MG63 (cell line): Measurements from ENCODE around the gene ANKRD45. TPM values are rescaled to one million over a fixed set of nuclear protein-coding genes. Genes with fewer than 3 reads are reported as not detected.
"Not testable (repeated sequence)": the region's sequence is repeated elsewhere in the genome, so short reads cannot be mapped to it uniquely, and the experiment has no call there.

Experiments used
- DNase-seq: peaks from one replicate; pipeline ENCODE4 v3.0.0-alpha.2; 2020
- H3K27me3 ChIP-seq: fragments of 250-450 bp; sonication (Bioruptor Pico); 2 replicates; pipeline ENCODE4 v1.5.1; 2020; ENCODE audit warnings: mild to moderate bottlenecking, moderate library complexity
- H3K36me3 ChIP-seq: fragments of 250-450 bp; sonication (Bioruptor Pico); 2 replicates; pipeline ENCODE4 v1.5.1; 2020; ENCODE audit warnings: mild to moderate bottlenecking, moderate library complexity
- H3K4me3 ChIP-seq: fragments of 250-450 bp; sonication (Bioruptor Pico); 2 replicates; pipeline ENCODE4 v1.5.1; 2020; ENCODE audit warnings: mild to moderate bottlenecking, moderate library complexity
- H3K9me3 ChIP-seq: fragments of 250-450 bp; sonication (Bioruptor Pico); 2 replicates; pipeline ENCODE4 v1.5.1; 2020; ENCODE audit warnings: mild to moderate bottlenecking, moderate library complexity
- total RNA-seq: library from RNA; depleted of rRNA; stranded (reverse); fragments of >200 nt; shearing (Covaris generic); gene quantifications from 2 replicates; pipeline ENCODE4 v1.2.3, GENCODE V29; 2014; ENCODE audit warnings: low replicate concordance

The ANKRD45 gene
- total RNA-seq, 1 experiment from 2014 or later = not detected

DNA sequence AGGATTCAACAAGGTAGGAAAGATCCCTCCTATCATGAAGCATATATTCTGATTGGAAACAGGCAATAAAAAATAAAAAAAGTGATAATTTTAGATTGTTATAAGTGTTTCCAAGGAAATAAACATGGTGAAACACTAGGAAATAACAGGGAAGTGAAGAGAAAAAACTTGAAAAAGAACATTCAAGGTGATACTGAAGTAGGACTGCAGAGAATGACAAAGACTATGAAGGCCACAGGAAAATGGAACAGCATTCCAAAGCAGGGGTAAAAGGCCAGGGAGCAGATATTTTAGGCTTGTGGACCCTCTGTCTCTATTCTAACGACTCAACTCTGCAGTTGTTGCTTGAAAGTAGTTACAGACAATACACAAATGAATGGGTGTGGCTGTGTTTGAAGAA lies 7.9 kb downstream of the ANKRD45 start:
- Histone ChIP-seq H3K4me3 (no peak overlapping the region), H3K36me3 (no peaks in the 10 kb centered on the region), H3K9me3 (no peaks in the 10 kb centered on the region), H3K27me3 (no peaks in the 10 kb centered on the region)
- no peak for DNase-seq

DNA sequence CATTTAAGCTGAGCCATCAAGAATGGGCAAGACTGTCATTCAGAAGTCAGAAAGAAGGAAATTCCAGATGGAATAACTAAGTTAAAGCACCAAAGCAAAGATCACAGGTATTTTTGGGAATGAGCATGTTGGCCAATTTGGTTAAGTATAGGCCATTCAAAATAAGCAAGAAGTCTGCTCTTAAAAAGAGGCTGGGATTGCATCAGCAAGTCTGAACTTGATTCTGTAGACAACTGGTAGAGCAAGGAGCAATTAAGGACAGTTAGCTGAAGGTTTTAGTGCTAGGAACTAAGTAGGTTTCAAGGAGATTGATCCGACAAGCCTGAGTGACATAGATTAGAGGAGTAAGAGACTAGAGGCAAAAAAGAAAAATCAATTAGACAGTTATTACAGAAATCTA lies 8.4 kb downstream of the ANKRD45 start:
- H3K36me3 ChIP-seq = no peaks in the 10 kb centered on the region
- DNase-seq = no peak
- H3K27me3 ChIP-seq = no peaks in the 10 kb centered on the region
- no peaks in the 10 kb centered on the region for H3K9me3 ChIP-seq
- H3K4me3 ChIP-seq = no peak overlapping the region

GRCh38 chr1:173660306-173660705 lies 9.3 kb downstream of the ANKRD45 start:
- no peaks in the 10 kb centered on the region for H3K9me3 ChIP-seq
- no peaks in the 10 kb centered on the region for H3K36me3 ChIP-seq
- H3K27me3 ChIP-seq = no peaks in the 10 kb centered on the region
- no peak overlapping the region for H3K4me3 ChIP-seq
- DNase-seq = no peak

- Histone ChIP-seq H3K36me3 (no peaks in the 10 kb centered on the region), H3K9me3 (no peaks in the 10 kb centered on the region), H3K27me3 (no peaks in the 10 kb centered on the region), H3K4me3 (no peak overlapping the region)
- DNase-seq = no peak
Measured at GRCh38 chr1:173648880-173649605, 20.6 kb downstream of the ANKRD45 start.

DNA sequence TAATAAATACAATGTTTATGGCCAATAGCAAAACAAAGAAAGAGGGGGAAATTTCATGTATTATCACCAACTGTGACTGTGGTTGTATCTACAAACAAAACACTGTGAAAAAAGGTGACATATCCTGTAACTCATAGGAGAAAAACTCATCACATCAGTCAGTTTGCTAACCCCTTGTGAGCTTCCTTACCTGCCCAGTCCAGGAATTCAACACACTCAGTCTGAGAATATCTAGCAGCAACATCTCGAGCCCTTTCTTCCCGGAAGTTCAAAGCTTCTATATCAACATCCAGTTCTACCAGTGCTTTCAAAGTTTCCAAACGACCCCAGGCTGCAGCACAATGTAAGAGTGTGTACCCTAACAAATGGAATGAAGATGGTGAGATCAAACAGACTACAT lies 23.0 kb downstream of the ANKRD45 start:
- no peak overlapping the region for H3K4me3 ChIP-seq
- no peaks in the 10 kb centered on the region for H3K9me3 ChIP-seq
- H3K36me3 ChIP-seq = no peaks in the 10 kb centered on the region
- no peak for DNase-seq
- H3K27me3 ChIP-seq = no peaks in the 10 kb centered on the region

- H3K36me3 ChIP-seq, DNase-seq, H3K9me3 ChIP-seq, H3K4me3 ChIP-seq, H3K27me3 ChIP-seq: not testable (repeated sequence)
Measured at GRCh38 chr1:173642450-173643139, 27.1 kb downstream of the ANKRD45 start.

DNA sequence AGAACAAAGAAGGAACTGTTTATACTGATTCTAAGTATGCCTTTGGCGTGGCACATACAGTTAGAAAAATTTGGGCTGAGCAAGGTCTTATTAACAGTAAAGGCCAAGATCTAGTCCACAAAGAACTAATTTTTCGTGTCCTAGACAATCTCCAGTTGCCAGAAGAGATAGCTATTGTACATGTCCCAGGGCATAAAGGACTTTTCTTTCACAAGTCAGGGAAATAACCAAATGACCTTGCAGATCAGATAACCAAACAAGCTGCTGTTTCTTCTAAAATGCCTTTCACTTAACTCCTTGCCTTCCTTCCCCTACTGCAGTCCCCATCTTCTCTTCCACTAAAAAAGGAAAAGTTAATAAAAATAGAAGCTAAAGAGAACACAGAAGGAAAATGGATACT lies 30.5 kb downstream of the ANKRD45 start:
- Histone ChIP-seq H3K36me3 (no peaks in the 10 kb centered on the region), H3K9me3 (no peaks in the 10 kb centered on the region; the same call in 1 of the 2 replicates), H3K4me3 (no peak overlapping the region), H3K27me3 (no peaks in the 10 kb centered on the region)
- no peak for DNase-seq

DNA sequence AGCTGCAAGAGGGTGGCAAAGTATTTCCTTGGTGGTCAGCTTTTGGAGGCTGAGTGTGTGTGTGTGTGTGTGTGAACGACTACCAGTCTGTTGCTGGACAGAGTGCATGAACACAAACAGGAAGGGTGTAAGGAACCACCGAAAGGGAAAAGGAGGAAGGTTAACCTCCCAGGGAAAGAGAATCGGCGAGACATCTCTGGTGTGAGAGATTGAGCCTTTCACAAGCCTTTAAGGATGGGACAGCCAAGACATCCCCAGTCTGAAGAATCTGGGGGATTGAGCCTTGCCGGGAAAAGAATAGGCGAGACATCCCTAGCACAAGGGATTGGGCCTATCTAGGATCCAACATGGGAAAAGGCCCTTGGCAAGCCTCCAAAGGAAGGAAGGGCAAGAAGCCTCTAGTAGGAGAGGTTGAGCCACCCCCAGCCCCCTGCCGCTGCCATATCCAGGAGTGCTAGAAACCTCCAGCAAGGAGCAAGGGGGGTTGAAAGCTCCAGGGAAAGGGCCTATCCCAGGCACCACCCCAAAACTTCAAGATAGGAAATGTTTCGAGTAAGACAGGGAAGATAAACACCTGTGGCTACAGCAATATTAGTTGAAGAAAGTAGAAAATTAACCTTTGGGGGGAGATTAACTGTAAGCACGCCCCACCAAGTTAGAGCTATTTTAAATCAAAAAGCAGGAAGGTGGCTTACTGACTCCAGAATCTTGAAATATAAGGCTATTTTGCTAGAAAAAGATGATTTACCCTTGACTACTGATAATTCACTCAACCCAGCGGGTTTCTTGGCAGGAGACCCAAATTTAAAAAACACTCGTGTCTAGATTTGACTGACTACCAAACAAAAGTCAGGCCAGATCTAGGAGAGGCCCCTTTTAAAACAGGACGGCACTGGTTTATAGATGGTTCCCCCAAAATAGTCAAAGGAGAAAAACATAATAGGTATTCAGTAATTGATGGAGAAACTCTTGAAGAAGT lies 31.3 kb downstream of the ANKRD45 start:
- no peaks in the 10 kb centered on the region; the same call in 1 of the 2 replicates for H3K9me3 ChIP-seq
- no peaks in the 10 kb centered on the region for H3K27me3 ChIP-seq
- H3K36me3 ChIP-seq = no peaks in the 10 kb centered on the region
- no peak for DNase-seq
- no peak overlapping the region for H3K4me3 ChIP-seq

DNA sequence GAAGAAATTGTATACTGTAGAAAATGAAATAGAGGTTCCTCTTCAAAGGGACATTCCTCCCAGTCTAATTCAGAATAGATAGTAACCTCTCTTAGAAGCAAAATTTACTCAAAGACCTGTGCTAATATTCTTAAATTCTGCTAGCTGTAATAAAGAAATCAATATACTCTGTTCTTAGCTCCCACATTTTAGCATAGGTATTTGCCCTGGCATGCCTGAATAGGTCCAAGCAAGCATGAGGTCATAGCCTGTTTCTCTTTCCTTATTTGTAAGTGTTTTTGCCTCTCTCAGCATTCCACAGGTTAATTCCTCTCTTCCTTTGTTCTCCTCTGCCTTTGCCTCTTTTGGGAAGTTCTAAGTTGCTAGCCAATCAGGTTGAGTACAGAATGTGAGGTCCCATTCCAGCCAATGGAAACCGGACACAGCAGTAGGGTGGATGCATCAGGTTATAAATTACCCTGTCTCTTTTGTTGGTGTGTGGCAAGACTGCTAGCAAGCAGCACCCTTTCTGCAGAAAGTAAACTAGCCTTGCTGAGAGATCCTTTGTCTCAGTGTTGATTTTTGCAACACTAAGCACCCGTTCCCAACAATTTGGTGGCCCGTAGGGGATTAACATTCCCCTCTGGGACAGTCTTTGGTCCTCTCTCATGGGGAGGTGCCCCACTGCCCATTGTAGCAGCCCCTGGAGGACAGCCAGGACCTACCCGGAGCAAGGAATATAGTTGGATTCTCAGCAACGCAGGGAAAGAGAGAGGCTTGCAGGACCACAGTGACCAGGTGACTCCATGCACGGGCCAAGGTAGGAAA lies 32.2 kb downstream of the ANKRD45 start:
- not testable (repeated sequence) for H3K9me3 ChIP-seq, DNase-seq, H3K36me3 ChIP-seq, H3K4me3 ChIP-seq, H3K27me3 ChIP-seq

DNA sequence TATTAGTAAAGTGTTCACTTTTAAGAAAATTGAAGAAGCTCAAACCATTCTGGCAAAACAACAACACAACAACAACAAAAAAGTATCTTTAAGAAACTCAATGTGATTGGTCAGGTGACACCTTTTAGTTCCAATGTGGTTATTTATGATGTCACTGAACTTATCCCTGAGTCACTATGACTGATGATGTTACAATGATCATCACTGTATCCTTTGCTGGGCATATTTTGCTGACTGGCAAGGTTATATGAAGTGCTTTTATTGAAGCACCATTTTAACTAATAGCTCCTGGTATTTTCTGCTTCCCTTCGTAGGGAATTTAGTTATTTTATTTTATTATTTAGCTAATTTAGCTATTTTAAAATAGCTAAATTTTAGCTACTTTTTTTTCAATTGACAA lies 34.5 kb downstream of the ANKRD45 start, which contains the start of gene TEX50:
Gene TEX50 (plus strand): TSS at position 223 of the 400 bp plus-strand sequence. CDS start 184 bp downstream, outside the sequence.
- DNase-seq = no peak
- Histone ChIP-seq H3K36me3 (no peaks in the 10 kb centered on the region), H3K9me3 (no peaks in the 10 kb centered on the region; the same call in 1 of the 2 replicates), H3K27me3 (no peaks in the 10 kb centered on the region), H3K4me3 (no peak within 1 kb of the TSS)

- no peak for DNase-seq
- H3K36me3 ChIP-seq = no peaks in the 10 kb centered on the region
- H3K27me3 ChIP-seq = peaks cover 2% of the 10 kb centered on the region; the same call in 1 of the 2 replicates
- no peak overlapping the region for H3K4me3 ChIP-seq
- no peaks in the 10 kb centered on the region; the same call in 1 of the 2 replicates for H3K9me3 ChIP-seq
Measured at GRCh38 chr1:173628888-173629287, 40.8 kb downstream of the ANKRD45 start.

DNA sequence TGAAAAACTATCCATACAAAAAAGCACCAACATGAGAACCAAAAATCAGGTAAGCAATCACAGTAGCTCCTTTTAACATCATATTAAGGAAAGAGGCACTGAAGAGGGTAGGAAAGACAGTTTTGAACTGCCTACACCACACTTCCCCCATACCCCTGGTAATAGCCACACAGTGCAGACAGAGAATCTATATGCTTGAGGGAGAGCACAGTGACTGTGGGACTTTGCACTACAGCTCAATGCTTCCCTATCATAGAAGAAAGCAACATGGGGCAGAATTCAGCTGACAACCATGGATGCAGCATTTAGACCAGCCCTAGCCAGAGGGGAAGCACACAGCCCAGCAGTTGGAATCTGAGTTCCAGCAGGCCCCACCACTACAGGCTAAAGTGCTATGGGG lies 42.4 kb downstream of the ANKRD45 start:
- H3K4me3 ChIP-seq = no peak overlapping the region
- H3K9me3 ChIP-seq = 0 out of 2 replicates have a peak, but pooled peaks cover under 1% of the 10 kb centered on the region

GRCh38 chr1:173616859-173617258 lies 52.8 kb downstream of the ANKRD45 start:
- Histone ChIP-seq H3K9me3 (peaks cover 14% of the 10 kb centered on the region), H3K36me3 (no peaks in the 10 kb centered on the region), H3K4me3 (no peak overlapping the region), H3K27me3 (no peaks in the 10 kb centered on the region)
- DNase-seq = no peak

More for the DNA sequence above, 42.4 kb downstream of the ANKRD45 start:
- H3K36me3 ChIP-seq = no peaks in the 10 kb centered on the region
- H3K27me3 ChIP-seq = peaks cover 2% of the 10 kb centered on the region; the same call in 1 of the 2 replicates
- DNase-seq = no peak

- H3K9me3 ChIP-seq, H3K4me3 ChIP-seq, H3K27me3 ChIP-seq, H3K36me3 ChIP-seq, DNase-seq: not testable (repeated sequence)
Measured at GRCh38 chr1:173613086-173613485, 56.6 kb downstream of the ANKRD45 start.

- Histone ChIP-seq H3K27me3 (no peaks in the 10 kb centered on the region), H3K36me3 (no peaks in the 10 kb centered on the region), H3K4me3 (no peak overlapping the region), H3K9me3 (no peaks in the 10 kb centered on the region; the same call in 1 of the 2 replicates)
- no peak for DNase-seq
Measured at GRCh38 chr1:173608503-173609216, 61.0 kb downstream of the ANKRD45 start.
